SK-N-MC (cell line): ENCODE results near the gene CNOT10.

Source experiments
- EZH2 ChIP-seq: fragments of 200-600 bp; sonication (generic); IDR thresholded peaks from one replicate; pipeline ENCODE4 v1.6.1; 2017; ENCODE audit warnings: antibody characterized with exemption
- POLR2AphosphoS5 ChIP-seq: IDR thresholded peaks from 2 replicates; pipeline ENCODE4 v1.6.1; 2012; ENCODE audit warnings: mild to moderate bottlenecking, low read depth, low read length, borderline replicate concordance

DNA sequence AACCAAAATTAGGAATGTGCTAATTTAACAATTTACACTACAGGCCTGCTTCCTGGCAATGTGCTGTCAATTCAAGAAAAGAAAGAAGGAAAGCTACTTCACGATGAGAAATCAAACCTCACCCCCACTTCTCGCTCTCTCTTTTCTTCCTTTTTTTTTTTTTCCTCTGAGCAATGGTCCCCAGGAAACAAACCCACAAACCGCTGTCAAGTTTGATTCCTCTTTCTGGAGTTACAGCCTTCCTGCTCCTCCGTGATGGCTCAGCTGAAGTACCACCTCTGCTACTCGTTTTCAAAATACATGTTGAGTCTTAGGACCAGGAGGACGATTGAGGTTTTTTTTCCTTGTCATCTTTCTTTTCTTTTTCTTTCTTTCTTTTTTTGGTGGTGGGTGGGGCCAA lies 129.4 kb downstream of the CNOT10 start:
- TF ChIP-seq POLR2AphosphoS5 (no peak), EZH2 (no peak)
